GM15510 (cell line): ENCODE results near the gene HEPHL1.

Experiments used
- POLR2A ChIP-seq: IDR thresholded peaks from 3 replicates; pipeline ENCODE4 v1.6.1; 2011; ENCODE audit warnings: borderline replicate concordance; ENCODE audit not compliant: insufficient read length; ENCODE audit errors: extremely low read depth

HEPHL1 gene

GRCh38 chr11:94046796-94047195 lies 25.6 kb downstream of the HEPHL1 start:
- no peak for TF ChIP-seq POLR2A

DNA sequence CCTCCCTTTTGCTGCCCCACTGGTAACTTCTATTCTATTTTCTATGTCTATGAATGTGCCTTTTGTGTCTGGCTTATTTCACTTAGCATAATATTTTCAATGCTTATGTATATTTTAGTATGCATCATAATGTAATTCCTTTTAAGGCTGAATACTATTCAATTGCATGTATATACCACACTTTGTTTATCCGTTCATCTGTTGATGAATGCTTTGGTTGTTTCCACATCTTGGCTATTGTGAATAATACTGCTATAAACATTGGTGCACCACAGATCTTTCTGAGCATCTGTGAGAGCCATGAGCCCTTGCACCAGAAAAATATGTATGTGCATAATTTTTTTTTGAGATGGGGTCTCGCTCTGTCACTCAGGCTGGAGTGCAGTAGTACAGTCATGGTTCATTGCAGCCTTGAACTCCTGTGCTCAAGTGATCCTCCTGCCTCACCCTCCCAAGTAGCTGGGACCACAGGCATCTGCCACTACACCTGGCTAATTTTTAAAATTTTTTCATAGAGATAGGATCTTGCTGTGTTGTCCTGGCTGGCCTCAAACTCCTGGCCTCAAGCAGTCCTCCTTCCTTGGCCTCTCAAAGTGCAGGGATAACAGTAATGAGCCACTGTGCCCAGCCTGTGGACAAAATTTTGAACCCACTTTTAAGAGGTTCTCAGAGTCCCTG lies 27.0 kb downstream of the HEPHL1 start:
- no peak for TF ChIP-seq POLR2A

GRCh38 chr11:94049351-94049750 lies 28.2 kb downstream of the HEPHL1 start:
- TF ChIP-seq POLR2A: no peak

- no peak for TF ChIP-seq POLR2A
Observed at GRCh38 chr11:94058630-94059029, 37.5 kb downstream of the HEPHL1 start.

GRCh38 chr11:94059065-94059464 lies 37.9 kb downstream of the HEPHL1 start:
- no peak for TF ChIP-seq POLR2A

- TF ChIP-seq POLR2A: no peak
Observed at GRCh38 chr11:94060401-94060800, 39.2 kb downstream of the HEPHL1 start.

DNA sequence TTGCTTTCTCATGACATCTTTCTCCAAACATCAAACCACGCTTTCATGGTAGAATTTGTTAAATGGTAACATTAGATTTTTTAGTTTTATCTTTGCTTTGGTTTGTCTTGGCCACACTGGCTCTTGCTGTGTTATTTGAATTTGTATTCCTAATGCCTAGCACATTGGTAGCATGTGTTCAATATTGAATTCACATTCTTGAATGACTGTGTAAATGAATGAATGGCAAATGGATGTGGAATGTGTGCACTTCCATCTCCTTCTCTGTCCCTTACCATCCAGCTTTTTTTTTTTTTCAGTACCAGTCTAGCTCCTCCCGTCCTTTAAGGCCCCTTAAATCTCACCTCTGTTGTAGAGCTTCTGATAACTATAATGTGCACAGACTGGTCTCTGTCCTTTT lies 41.2 kb downstream of the HEPHL1 start:
- no peak for TF ChIP-seq POLR2A

DNA sequence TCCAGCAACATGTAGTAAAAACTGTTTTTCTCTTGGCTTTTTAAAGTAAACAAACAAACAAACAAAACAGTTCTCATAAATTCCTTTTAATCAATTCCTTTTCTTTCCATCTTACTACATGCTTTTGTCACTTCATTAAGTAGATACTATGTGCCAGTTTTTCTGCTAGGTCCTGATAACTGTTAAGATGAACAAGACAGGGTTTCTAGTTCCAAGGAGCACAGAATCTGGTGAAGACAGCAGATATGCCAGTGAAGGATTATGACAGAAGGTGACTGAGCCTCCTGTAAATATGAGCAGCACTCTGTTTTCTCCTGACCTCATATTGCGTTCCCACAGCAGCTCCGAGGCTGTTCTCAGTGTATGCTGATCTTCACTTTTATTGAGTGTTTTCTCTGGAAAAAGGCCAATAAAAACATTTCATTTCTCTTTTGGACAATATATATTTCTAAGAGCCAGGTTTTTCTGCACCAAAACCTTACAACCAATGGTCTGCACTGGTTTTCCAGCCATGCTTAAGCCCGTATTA lies 45.8 kb downstream of the HEPHL1 start:
- TF ChIP-seq POLR2A: no peak

- TF ChIP-seq POLR2A: no peak
Observed at GRCh38 chr11:94068764-94069163, 47.6 kb downstream of the HEPHL1 start.

DNA sequence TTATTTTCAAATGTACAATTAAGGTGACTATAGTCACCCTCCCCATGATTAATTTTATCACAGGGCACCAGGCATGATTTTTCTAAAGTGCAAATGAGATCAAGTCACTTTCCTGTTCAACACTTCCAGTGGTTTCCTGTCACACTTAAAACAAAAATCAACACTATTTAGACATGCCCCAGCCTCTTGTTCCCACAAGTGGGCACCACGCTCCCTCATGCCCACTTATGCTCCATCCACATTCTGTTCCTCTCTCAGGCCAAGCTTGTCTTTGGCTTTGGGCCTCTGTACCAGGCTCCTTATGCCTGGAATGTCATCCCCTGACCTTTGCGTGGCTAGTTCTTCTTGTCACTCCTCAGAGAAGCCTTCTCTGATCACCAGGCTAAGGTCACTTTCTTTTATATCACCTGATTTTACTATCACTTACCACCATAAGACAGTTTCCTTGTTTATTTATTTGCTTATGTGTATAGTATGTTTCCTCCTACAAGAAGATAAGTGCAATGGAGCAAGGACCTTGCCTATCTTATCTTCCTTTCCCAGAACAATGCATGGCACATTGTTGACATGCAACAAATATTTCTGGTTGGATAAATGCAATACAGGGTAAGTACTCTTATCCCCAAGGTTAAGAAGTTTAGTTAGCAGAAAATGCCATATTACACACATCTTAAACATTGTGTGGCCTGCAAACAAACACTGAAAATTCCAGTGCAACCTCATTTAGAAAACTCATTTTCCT lies 56.6 kb downstream of the HEPHL1 start:
- no peak for TF ChIP-seq POLR2A

GRCh38 chr11:94084164-94084563 lies 63.0 kb downstream of the HEPHL1 start:
- TF ChIP-seq POLR2A: no peak

DNA sequence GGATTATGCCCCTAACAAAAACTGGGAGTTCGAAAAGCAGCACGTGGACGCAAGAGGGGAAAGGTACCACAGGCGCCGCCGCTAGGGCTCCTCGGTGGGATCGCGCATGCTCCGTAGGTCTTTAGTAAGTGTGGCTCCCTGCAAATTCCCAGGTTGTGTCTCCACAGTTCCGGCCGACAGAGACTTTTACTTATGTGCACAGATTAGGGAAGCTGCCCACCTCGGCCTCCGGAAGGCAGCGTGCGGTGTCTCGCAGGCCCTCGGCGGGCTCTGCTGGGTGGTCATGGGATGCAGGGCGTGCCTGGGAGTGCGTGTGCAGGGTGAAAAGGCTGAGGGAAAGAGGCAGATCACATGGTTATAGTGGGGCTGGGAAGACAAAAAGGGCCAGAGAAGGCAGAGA lies 67.8 kb downstream of the HEPHL1 start:
- no peak for TF ChIP-seq POLR2A

DNA sequence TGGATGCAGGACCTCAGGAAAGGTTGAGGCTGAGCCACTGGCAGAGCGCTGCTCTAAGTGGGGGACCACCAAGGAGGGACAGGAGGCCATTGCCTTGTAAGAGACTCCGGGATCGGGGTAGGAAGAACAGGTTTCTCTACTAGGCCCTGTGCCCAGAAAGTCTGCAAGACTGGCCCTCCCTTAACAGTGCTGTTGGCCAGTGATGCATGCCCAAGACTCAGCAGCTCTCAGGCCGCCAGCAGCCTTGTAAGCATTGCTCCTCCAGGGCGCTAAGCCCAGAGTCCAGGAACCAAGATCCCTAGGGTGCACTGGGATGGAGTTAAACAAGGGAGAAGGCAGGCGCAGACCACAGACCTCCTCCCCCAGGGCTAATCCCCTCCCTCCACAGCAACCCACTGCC lies 68.2 kb downstream of the HEPHL1 start:
- TF ChIP-seq POLR2A: no peak

- TF ChIP-seq POLR2A: no peak
Observed at GRCh38 chr11:94090401-94090800, 69.2 kb downstream of the HEPHL1 start.

GRCh38 chr11:94091091-94091490 lies 69.9 kb downstream of the HEPHL1 start:
- no peak for TF ChIP-seq POLR2A

DNA sequence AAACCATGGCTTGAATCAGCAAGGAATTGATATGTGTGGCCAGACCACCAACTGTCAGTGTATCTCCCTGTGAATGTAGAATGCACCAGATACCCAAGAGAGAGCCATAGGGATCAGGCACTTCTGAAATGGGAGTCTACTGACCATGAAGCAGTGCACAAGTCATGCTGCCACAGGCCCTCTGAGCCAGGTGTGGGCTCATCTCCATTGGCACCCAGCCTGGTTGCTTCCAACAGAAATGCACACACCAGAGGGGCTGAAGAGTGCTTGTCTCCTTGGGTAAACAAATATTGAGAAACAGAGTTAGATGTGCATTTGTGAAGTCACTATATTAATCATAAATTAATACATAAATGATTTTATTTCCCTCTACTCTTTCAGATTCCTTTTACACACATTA lies 79.1 kb downstream of the HEPHL1 start:
- no peak for TF ChIP-seq POLR2A
